Measurements from ENCODE around the gene DNAJC28.

DNA sequence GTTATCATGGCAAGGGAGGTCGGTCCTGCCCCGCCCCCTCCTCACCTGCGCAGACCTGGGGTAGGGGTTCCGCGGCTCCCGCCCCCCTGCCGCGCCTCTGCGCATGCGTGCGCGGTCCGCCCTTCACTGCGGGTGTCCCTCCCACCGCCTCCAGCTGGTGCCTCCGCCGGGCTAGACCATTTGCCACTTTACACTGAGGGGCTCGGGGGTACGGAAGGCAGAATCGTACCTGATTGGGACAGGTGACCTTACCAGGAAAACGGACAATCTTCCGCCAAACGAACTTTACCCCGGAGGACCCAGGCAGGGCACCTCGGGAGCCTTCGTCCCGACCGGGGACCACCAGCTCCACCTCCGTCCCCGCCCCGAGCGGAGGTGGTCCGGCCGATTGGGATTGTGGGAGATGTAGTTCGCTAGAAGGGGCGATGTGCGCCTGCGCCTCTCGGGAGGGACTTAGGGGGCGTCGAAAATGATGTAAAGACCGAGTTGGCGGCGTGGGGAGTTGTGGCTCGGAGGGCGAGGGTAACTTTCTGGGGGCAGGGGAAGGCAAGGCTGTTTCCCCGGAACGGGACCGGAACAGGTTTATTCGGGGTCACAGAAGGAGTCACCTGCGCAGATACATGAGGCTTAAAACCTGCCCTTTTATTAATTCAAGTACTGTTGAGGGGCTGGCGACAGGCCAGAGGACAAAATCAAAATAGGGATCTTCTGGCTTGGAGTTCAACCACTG is at the start of gene DNAJC28:
- TF ChIP-seq, protein P1, sequence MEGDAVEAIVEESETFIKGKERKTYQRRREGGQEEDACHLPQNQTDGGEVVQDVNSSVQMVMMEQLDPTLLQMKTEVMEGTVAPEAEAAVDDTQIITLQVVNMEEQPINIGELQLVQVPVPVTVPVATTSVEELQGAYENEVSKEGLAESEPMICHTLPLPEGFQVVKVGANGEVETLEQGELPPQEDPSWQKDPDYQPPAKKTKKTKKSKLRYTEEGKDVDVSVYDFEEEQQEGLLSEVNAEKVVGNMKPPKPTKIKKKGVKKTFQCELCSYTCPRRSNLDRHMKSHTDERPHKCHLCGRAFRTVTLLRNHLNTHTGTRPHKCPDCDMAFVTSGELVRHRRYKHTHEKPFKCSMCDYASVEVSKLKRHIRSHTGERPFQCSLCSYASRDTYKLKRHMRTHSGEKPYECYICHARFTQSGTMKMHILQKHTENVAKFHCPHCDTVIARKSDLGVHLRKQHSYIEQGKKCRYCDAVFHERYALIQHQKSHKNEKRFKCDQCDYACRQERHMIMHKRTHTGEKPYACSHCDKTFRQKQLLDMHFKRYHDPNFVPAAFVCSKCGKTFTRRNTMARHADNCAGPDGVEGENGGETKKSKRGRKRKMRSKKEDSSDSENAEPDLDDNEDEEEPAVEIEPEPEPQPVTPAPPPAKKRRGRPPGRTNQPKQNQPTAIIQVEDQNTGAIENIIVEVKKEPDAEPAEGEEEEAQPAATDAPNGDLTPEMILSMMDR (tag by site-specific recombination; IDR thresholded peaks at IDR 0.05) = no peak
- no peak for TF ChIP-seq ZFP3 (tag by site-specific recombination; IDR thresholded peaks at IDR 0.05; ENCODE audit: low read depth)
- TF ChIP-seq, protein P2, sequence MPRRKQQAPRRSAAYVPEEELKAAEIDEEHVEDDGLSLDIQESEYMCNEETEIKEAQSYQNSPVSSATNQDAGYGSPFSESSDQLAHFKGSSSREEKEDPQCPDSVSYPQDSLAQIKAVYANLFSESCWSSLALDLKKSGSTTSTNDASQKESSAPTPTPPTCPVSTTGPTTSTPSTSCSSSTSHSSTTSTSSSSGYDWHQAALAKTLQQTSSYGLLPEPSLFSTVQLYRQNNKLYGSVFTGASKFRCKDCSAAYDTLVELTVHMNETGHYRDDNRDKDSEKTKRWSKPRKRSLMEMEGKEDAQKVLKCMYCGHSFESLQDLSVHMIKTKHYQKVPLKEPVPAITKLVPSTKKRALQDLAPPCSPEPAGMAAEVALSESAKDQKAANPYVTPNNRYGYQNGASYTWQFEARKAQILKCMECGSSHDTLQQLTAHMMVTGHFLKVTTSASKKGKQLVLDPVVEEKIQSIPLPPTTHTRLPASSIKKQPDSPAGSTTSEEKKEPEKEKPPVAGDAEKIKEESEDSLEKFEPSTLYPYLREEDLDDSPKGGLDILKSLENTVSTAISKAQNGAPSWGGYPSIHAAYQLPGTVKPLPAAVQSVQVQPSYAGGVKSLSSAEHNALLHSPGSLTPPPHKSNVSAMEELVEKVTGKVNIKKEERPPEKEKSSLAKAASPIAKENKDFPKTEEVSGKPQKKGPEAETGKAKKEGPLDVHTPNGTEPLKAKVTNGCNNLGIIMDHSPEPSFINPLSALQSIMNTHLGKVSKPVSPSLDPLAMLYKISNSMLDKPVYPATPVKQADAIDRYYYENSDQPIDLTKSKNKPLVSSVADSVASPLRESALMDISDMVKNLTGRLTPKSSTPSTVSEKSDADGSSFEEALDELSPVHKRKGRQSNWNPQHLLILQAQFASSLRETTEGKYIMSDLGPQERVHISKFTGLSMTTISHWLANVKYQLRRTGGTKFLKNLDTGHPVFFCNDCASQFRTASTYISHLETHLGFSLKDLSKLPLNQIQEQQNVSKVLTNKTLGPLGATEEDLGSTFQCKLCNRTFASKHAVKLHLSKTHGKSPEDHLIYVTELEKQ (tag by site-specific recombination; IDR thresholded peaks at IDR 0.05; ENCODE audit: borderline replicate concordance) = 0 out of 2 replicates have a peak, but pooled peaks have one; percentile 2
- TF ChIP-seq, protein P3, sequence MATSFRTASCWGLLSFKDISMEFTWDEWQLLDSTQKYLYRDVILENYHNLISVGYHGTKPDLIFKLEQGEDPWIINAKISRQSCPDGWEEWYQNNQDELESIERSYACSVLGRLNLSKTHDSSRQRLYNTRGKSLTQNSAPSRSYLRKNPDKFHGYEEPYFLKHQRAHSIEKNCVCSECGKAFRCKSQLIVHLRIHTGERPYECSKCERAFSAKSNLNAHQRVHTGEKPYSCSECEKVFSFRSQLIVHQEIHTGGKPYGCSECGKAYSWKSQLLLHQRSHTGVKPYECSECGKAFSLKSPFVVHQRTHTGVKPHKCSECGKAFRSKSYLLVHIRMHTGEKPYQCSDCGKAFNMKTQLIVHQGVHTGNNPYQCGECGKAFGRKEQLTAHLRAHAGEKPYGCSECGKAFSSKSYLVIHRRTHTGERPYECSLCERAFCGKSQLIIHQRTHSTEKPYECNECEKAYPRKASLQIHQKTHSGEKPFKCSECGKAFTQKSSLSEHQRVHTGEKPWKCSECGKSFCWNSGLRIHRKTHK (tag by site-specific recombination; IDR thresholded peaks at IDR 0.05) = no peak
- TF ChIP-seq MEIS1 (CRISPR knock-in tag; IDR thresholded peaks at IDR 0.05; ENCODE audit: borderline replicate concordance) = no peak
